ENCODE measurements around the gene TUBGCP6.

- TF ChIP-seq EZH2phosphoT487 (IDR thresholded peaks at IDR 0.05; ENCODE audit: borderline replicate concordance, low read length) (no peak), CTCF (IDR thresholded peaks at IDR 0.05; ENCODE audit: low read depth, low read length, poor library complexity, severe bottlenecking) (no peak)
These were observed 58.6 kb downstream of the TUBGCP6 start for GRCh38 chr22:50186181-50186714.
